GM12864 (cell line): ENCODE measurements around the gene COPS6.
"Not testable (repeated sequence)": the region's sequence is repeated elsewhere in the genome, so short reads cannot be mapped to it uniquely, and the experiment has no call there.

Source experiments
- DNase-seq: peaks from one replicate; pipeline ENCODE4 v3.0.0-alpha.2; 2011; ENCODE audit warnings: low read depth
- H3K4me3 ChIP-seq: 2 replicates; pipeline ENCODE4 v1.5.1; 2011; ENCODE audit warnings: mild to moderate bottlenecking, low read depth, low read length, control low read depth
- TF ChIP-seq, protein P1 (sequence below): IDR thresholded peaks from 2 replicates; pipeline ENCODE4 v1.5.1; 2011; ENCODE audit warnings: low read depth, mild to moderate bottlenecking, moderate library complexity, low read length, control low read depth, inconsistent platforms; ENCODE audit errors: missing control alignments

COPS6 gene

DNA sequence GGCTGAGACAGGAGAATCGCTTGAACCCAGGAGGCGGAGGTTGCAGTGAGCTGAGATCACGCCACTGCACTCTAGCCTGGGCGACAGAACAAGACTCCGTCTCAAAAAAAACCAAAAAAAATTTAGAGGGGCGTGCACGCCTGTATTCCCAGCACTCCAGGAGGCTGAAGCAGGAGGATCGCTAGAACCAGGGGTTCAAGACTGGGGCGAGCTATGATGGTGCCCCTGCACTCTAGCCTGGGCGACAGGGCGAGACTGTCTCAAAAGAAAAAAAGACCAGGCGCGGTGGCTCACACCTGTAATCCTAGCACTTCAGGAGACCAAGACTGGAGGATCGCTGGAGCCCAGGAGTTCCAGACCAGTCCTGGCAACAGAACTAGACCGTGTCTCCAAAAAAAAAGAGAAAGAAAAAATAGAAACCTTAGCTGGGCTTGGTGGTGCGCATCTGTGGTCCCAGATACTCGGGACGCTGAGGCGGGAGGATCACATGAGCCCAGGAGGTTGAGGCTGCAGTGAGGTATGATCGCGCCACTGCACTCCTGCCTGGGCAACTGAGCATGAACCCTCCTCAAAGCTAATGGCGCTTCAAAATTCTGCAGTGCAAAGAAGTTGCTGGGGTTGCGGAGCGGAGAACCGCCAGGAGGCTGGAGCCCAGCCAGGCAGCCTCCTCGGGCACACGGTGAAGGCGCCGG is 37.6 kb downstream of the COPS6 start:
- peak overlapping the region; percentile 87 for H3K4me3 ChIP-seq
- DNase-seq: no peak
- TF ChIP-seq, protein P1, sequence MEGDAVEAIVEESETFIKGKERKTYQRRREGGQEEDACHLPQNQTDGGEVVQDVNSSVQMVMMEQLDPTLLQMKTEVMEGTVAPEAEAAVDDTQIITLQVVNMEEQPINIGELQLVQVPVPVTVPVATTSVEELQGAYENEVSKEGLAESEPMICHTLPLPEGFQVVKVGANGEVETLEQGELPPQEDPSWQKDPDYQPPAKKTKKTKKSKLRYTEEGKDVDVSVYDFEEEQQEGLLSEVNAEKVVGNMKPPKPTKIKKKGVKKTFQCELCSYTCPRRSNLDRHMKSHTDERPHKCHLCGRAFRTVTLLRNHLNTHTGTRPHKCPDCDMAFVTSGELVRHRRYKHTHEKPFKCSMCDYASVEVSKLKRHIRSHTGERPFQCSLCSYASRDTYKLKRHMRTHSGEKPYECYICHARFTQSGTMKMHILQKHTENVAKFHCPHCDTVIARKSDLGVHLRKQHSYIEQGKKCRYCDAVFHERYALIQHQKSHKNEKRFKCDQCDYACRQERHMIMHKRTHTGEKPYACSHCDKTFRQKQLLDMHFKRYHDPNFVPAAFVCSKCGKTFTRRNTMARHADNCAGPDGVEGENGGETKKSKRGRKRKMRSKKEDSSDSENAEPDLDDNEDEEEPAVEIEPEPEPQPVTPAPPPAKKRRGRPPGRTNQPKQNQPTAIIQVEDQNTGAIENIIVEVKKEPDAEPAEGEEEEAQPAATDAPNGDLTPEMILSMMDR: no peak

DNA sequence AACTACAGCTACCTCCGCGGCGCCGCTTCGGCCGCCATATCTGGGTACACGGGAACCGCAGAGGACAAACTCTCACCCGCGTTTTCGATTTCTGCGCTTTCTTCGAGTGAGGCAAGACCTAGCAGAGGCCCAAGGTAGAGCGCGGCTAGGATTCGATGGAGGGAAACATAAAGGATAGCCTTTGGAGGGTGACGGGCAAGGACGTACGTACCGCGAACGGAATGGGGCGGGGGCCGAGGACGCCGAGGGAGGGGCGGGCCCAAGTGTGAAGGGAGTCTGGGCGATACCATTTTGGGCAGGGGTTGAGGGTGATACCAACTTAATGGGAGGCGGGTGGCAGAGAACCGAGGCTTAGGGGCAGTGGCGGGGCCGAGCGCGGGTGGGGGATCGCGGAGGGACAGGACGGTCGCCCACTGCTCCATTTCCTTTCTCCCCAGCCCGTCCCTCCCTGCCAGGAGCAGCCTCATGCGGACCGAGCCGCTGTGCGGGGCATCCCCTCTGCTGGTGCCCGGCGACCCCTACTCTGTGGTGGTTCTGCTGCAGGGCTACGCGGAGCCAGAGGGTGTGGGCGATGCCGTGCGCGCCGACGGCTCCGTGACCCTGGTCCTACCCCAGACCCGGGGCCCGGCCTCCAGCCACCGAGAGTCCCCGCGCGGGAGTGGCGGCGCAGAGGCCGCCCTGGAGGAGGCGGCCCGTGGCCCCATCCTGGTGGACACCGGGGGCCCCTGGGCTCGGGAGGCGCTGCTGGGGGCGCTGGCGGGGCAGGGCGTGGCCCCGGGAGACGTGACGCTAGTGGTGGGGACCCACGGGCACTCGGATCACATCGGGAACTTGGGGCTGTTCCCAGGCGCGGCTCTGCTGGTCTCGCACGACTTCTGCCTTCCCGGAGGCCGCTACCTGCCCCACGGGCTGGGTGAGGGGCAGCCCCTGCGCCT is 38.4 kb downstream of the COPS6 start, which contains the start of gene MBLAC1:
Gene MBLAC1, plus strand, starts transcription at position 37 of the 935 bp plus-strand sequence. Its CDS starts 429 bp downstream, at position 466.
- TF ChIP-seq, protein P1: no peak
- peak; percentile 89 for DNase-seq

DNA sequence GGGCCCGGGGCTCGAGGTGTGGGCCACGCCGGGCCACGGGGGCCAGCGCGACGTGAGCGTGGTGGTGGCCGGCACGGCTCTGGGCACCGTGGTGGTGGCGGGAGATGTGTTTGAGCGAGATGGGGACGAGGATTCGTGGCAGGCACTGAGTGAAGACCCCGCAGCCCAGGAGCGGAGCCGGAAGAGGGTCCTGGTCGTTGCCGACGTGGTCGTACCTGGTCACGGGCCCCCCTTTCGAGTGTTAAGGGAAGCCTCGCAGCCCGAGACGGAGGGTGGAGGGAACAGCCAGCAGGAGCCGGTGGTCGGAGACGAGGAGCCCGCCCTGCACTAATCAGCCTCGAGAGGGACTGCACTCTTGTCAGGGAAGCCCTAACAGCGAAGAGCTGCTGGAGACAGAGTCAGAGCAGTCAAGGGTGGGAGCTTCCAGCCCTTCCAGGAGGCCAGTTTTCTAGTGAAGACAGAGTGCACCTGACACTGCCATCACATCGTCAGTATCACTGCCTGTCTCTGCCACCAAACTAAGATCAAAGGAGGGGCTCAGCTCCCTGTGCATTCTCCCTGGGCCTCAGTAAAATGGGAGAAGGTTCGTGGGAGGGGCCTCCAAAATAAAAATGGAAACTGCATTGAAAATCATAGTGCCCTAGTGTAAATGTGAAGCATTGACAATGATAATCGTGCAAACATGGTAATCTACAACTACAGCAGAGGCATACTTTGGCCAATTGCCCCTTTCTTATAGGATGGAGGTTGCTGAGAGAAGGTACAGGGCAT is 39.3 kb downstream of the COPS6 start:
- peak overlapping the region; percentile 87 for H3K4me3 ChIP-seq
- TF ChIP-seq, protein P1: peak; percentile 9
- DNase-seq: no peak

More for the DNA sequence above, 38.4 kb downstream of the COPS6 start, which contains the start of gene MBLAC1:
- peak within 1 kb of the TSS; percentile 87 for H3K4me3 ChIP-seq

DNA sequence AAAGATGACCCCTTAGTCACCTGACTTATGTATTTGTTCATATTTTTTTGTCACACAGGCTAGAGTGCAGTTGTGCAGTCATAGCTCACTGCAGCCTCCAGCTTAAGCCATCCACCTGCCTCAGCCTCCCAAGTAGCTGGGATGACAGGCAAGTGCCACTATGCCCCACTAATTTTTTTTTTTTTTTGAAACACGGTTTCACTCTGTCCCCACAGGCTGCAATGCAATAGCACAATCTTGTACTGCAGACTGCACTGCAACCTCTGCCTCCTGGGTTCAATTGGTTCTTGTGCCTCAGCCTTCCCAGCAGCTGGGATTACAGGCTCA is 39.8 kb downstream of the COPS6 start:
- H3K4me3 ChIP-seq: no peak overlapping the region
- DNase-seq: no peak
- TF ChIP-seq, protein P1: no peak

DNA sequence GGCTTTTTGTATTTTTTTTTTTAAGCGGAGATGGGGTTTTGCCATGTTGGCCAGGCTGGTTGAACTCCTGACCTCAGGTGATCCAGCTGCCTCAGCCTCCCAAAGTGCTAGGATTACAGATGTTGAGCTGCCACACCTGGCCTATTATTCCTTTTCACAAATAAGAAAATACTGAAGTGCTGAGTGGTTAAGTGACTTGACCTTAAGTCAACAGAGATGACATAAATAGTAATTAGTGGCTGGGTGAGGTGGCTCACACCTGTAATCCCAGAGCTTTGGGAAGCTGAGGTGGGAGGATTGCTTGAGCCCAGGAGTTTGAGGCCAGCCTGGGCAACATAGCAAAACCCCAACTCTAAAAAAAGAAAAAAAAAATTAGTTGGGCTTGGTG is 41.4 kb downstream of the COPS6 start:
- not testable (repeated sequence) for DNase-seq

DNA sequence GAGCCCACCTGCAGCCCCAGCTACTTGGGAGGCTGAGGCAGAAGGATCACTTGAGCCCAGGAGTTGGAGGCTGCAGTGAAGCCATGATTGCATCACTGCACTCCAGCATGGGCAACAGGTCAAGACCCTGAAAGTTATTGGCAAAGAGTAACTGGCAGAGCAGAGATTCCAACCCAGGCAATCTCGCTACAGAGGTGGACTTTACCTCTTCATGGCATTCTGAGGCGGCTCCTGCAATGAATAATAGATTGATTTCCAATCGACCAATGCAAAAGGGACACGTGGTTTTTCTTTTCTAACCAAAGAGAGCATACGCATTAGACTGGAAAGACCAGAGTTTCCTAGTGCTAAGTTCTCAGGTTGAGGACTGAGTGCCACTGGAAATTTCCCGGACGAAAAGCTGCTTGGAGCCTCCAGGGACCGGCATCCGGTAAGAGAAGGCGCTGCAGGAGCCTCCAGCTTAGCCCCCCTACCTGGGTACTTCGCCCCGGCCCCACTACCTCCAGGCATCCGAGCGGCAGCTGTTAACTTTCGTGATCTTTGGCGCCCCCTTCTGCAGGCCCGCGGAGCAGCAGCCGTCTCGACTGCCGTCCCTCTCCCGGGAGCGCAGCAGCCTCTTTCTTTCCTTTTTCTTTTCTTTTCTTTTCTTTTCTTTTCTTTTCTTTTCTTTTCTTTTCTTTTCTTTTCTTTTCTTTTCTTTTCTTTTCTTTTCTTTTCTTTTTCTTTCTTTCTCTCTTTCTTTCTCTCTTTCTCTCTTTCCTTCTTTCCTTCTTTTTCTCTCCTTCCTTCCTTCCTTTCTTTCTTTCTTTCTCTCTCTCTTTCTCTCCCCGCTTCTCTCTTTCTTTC is 42.1 kb downstream of the COPS6 start:
- no peak overlapping the region for H3K4me3 ChIP-seq
- TF ChIP-seq, protein P1: peak; percentile 81
- DNase-seq: no peak

More for the DNA sequence above, 41.4 kb downstream of the COPS6 start:
- not testable (repeated sequence) for H3K4me3 ChIP-seq
